Measurements from ENCODE around the gene KANSL1.

DNA sequence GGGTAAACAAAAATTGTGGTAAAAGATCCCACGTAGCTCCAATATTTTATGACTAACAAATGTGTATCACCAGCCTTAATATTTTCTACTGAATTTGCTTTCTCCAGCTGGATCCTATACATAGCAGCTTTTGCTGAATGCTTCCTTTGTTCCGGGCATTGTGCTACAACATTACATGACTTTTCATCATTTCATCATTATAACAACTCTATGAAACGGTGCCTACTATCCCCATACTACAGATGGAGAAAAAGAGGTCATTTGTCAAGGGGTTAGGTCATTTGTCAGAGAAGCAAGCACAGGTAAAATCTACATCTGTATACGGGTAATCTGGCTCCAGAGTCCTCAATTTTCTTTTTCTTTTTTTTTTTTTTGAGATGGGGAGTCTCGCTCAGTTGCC lies 74.3 kb downstream of the KANSL1 start:
- no peak for TF ChIP-seq TCF12 (IDR thresholded peaks at IDR 0.05; ENCODE audit: low read depth)
- TF ChIP-seq CEBPB (IDR thresholded peaks at IDR 0.05): no peak
- TF ChIP-seq, protein P1, sequence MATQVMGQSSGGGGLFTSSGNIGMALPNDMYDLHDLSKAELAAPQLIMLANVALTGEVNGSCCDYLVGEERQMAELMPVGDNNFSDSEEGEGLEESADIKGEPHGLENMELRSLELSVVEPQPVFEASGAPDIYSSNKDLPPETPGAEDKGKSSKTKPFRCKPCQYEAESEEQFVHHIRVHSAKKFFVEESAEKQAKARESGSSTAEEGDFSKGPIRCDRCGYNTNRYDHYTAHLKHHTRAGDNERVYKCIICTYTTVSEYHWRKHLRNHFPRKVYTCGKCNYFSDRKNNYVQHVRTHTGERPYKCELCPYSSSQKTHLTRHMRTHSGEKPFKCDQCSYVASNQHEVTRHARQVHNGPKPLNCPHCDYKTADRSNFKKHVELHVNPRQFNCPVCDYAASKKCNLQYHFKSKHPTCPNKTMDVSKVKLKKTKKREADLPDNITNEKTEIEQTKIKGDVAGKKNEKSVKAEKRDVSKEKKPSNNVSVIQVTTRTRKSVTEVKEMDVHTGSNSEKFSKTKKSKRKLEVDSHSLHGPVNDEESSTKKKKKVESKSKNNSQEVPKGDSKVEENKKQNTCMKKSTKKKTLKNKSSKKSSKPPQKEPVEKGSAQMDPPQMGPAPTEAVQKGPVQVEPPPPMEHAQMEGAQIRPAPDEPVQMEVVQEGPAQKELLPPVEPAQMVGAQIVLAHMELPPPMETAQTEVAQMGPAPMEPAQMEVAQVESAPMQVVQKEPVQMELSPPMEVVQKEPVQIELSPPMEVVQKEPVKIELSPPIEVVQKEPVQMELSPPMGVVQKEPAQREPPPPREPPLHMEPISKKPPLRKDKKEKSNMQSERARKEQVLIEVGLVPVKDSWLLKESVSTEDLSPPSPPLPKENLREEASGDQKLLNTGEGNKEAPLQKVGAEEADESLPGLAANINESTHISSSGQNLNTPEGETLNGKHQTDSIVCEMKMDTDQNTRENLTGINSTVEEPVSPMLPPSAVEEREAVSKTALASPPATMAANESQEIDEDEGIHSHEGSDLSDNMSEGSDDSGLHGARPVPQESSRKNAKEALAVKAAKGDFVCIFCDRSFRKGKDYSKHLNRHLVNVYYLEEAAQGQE (IDR thresholded peaks at IDR 0.05; ENCODE audit: low read depth): no peak
- TF ChIP-seq YY1 (IDR thresholded peaks at IDR 0.05; ENCODE audit: low read depth): no peak
- no peak for TF ChIP-seq EP300 (IDR thresholded peaks at IDR 0.05; ENCODE audit: borderline replicate concordance)
